C4-2B (cell line): ENCODE data around the gene RRAGC.

Experiments used
- H3K27ac ChIP-seq: fragments of 450-650 bp; 2 replicates; pipeline ENCODE4 v1.5.1; 2017
- ZFX ChIP-seq: fragments of 450-650 bp; IDR thresholded peaks from 2 replicates; pipeline ENCODE4 v1.6.1; 2017
- TF ChIP-seq, protein P1 (sequence below): fragments of 450-650 bp; conservative IDR thresholded peaks from 2 replicates; pipeline ENCODE4 v1.5.1; 2017; ENCODE audit warnings: mild to moderate bottlenecking

Gene RRAGC

DNA sequence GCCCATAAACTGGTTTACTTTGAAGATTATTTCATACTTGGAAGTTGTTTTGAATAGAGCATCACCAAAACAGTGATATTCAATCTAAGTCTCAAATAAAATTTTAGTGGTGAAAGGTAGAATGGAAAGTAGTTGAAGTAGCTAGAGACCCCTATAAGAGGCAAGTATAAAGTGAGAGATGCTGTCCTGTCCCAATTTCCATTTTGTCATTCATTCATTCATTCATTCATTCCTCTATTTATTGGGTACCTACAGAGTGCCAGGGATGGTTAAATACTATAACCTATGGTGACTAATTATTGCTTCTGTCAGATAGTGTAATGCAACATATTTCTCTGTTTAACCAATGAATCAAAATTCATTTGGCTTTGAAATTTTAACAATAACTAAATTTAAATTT is 32.7 kb downstream of the RRAGC start:
- TF ChIP-seq, protein P1, sequence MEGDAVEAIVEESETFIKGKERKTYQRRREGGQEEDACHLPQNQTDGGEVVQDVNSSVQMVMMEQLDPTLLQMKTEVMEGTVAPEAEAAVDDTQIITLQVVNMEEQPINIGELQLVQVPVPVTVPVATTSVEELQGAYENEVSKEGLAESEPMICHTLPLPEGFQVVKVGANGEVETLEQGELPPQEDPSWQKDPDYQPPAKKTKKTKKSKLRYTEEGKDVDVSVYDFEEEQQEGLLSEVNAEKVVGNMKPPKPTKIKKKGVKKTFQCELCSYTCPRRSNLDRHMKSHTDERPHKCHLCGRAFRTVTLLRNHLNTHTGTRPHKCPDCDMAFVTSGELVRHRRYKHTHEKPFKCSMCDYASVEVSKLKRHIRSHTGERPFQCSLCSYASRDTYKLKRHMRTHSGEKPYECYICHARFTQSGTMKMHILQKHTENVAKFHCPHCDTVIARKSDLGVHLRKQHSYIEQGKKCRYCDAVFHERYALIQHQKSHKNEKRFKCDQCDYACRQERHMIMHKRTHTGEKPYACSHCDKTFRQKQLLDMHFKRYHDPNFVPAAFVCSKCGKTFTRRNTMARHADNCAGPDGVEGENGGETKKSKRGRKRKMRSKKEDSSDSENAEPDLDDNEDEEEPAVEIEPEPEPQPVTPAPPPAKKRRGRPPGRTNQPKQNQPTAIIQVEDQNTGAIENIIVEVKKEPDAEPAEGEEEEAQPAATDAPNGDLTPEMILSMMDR = no peak
- no peak for TF ChIP-seq ZFX
- no peak overlapping the region for H3K27ac ChIP-seq

- no peak overlapping the region for H3K27ac ChIP-seq
- TF ChIP-seq ZFX = no peak
- TF ChIP-seq, protein P1 = no peak
These were observed 33.3 kb downstream of the RRAGC start for GRCh38 chr1:38826262-38826661.

- H3K27ac ChIP-seq = no peak overlapping the region
- TF ChIP-seq, protein P1 = no peak
- TF ChIP-seq ZFX = no peak
These were observed 38.7 kb downstream of the RRAGC start for GRCh38 chr1:38820860-38821259.

DNA sequence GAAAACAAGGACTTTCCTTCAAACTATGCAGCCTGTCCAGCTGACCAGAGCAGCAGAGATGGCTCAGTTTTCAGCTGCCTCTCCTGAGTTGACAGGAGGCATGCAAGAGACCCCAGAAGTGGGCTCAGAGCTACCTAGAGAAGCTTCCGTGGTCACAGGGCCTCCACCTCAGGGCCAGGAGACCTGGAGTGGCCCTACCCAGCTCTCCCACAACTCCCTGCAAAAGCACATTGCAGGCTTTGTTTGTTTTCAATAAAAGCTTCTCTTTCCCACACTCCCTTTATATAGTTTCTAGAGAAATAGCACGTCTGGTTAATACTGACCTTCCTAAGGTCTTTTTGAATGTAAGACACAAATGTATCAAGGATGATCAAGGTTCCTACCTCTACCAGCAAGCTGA is 40.1 kb downstream of the RRAGC start:
- TF ChIP-seq, protein P1 = no peak
- no peak for TF ChIP-seq ZFX
- no peak overlapping the region for H3K27ac ChIP-seq

DNA sequence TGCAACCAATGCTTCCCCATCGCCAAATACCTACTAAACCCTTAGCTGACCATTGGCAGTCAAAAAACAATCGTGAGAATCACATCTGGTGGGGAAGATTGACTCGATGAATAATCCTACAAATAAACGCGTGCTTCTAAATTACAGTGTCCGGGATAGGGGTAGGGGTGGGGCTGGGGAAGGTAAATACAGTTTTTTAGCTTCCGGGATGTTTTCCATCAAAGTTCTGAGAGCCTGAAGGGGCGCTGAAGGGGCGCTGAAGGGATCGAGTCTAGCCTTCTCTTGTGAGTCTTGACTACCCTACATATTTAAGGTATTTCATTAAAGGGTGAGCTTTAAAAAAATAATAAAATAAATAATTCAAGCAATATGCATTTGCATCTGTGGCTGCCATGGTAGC is 40.5 kb downstream of the RRAGC start:
- H3K27ac ChIP-seq = no peak overlapping the region
- TF ChIP-seq ZFX = no peak
- TF ChIP-seq, protein P1 = no peak

GRCh38 chr1:38818175-38818976 is 41.2 kb downstream of the RRAGC start:
- no peak overlapping the region for H3K27ac ChIP-seq
- TF ChIP-seq, protein P1 = peak; percentile 95
- no peak for TF ChIP-seq ZFX

GRCh38 chr1:38817267-38818174 is 42.1 kb downstream of the RRAGC start:
- no peak overlapping the region for H3K27ac ChIP-seq
- TF ChIP-seq ZFX = no peak
- TF ChIP-seq, protein P1 = no peak
